ENCODE measurements around the gene TICRR.

The TICRR gene

DNA sequence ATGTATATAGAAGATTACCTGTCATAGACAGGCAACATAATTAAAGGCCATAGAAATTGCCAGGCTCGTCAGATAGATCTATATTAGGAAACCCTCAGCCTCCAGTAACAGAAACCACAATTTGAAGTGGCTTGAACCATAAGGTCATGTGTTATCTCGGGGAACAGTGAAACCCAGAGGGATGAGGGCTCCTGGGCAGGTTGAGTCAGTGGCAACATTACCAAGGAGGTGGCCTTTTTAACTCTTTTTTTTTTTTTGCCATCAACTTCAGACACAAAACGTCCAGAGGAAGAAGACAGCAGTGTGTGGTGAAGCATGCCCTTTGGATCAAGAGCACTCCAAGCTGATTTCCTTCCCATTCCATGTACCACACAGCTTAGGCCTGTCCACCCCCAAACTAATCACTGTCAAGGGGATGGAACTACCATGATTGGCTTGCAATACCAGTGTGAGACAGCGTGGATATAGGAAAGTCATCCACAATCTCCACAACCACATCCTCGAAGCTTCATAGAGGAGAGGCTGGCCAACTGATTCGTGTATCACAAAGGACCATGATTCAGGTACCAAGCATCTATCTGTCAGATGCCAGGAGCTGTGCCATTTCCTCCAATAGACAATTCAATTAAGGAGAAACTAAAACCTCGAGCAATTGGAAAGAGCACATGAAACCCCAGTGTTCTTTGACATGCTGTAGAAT, 81.0 kb downstream of the TICRR start:
- DNase-seq: no peak

GRCh38 chr15:89657686-89658200, 82.5 kb downstream of the TICRR start:
- no peak for DNase-seq

DNA sequence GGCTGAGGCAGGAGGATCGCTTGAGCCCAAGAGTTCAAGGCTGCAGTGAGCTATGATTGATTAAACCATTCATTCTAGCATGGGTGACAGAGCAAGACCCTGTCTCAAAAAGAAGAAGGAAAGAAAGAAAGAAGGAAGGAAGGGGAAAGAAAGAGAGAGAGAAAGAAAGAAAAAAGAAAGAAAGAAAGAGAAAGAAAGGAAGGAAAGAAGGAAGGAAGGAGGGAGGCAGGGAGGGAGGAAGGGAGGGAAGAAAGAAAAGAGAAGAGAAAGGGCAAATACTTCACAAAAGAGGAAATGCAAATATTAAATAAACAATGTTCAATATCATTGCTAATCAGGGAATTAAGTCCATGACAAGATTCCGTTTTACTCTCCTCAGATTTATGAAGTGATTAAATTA, 84.0 kb downstream of the TICRR start:
- DNase-seq: no peak

DNA sequence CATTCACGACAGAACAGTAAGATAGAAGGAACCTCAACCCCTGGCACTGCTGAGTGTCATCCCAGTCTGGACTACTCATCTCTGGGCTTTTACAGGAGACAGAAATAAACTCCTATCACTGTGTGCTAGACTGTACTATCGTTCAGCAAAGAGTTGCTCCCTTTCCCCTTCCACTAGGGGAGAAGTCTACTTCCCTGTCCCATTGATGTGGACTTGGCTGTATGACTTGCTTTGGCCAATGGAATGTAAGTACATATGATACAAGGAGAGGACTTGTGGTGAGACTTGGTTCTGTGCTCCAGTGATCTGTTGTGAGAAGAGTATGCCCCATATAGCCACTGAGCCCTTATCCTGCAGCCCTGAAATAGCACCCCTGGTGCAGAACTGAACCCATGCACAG, 85.3 kb downstream of the TICRR start:
- DNase-seq: no peak

DNA sequence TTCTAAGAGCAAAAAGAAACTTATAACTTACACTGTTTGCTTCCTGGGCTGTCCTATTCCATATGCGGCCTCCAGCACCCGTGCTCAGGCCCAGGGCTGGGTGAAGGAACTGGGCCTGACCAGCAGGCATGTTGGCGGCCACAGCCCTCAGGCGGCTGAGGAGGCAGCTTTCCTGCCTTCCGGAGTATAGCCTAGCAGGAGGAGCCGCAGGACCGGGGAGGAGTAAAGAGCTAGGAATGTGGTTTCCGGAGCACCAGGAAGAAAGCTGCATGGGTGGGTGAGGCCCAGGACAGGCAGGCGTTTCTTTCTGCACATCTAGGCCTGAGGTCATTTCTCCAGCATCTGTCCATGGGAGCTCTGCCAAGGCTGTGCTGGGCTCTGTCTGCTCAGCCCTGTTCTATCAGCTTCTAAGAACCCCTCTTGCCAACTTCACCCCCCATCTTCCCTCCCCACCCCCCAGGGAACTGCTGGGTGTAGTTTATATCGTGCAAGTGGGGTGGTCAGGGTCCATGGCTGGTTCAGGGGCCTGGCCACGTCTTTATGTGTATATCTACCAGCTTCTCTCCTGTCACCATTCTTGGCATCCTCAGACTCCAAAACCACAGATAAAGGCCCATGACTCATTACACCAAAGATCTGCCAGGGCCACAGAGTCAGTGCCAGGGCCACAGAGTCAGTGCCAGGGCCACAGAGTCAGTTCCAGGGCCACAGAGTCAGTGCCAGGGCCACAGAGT, 87.8 kb downstream of the TICRR start:
- DNase-seq: no peak

GRCh38 chr15:89664441-89665350, 89.4 kb downstream of the TICRR start:
- no peak for DNase-seq

- DNase-seq: peak; percentile 38
Measured at GRCh38 chr15:89665449-89666181, 90.3 kb downstream of the TICRR start.

GRCh38 chr15:89666184-89666857, 91.1 kb downstream of the TICRR start:
- no peak for DNase-seq

GRCh38 chr15:89666858-89667705, 91.8 kb downstream of the TICRR start:
- no peak for DNase-seq

DNA sequence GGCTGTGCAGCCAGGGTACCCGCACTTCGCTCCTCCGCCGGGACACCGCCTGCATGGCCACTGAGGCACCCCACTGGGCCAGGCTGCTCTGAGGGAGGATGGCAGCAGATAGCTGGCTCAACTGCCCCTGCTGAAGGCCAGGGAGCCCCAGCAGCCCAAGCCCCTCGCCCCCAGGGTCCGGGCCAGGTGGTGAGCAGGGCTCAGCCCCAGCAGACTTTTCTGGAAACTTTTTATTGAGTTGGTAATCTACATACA, 92.4 kb downstream of the TICRR start:
- DNase-seq: no peak

- no peak for DNase-seq
Measured at GRCh38 chr15:89668171-89668570, 92.9 kb downstream of the TICRR start.

- no peak for DNase-seq
Measured at GRCh38 chr15:89669309-89669865, 94.1 kb downstream of the TICRR start.

DNA sequence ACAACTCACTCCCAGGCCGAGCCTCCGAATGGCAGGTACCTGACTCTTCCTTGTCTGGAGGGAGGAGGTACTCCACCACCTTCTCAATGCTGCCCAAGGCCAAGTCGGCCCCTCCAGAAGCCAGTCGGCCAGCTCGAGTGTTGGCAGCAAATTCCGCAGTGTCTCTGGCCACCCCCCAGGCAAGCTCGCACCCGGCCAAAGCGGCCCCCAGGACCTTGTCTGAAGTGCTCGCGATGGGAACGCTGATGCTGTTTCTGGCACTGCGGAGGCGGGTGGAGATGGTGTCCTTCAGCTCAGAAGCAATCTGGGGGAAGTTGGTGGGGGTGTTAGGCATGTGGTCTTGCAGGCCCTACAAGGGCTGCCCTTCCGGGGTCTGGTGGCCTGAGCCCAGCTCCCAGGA, 94.7 kb downstream of the TICRR start:
- DNase-seq: no peak

DNA sequence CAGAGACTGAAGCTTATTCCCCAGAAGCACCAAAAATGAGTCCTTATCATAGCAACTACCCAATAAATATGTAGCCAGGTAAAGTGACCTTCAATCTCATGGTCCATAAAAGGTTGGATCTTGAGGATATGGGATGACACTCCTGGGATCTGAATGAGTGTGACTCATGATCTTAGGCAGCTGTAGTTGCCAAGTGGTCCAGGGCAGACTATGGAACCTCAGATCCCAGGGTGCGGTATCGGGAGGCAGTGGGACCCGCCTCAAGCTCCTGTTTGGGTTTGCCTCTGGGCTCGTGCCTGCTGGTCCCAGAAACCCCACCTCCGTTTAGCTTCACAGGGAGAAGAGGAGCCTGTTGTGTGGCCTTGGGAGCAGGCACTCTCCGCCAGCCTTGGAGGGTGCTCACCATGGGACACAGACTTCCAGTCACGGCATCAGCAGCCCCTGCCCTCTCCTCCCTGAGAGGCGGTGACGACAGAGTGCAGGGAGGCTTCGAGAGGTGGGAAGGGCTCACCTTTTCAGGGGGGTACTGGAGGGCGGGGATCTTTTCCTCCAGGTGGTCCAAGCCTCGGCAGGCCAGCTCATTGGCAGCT, 95.8 kb downstream of the TICRR start:
- no peak for DNase-seq

DNA sequence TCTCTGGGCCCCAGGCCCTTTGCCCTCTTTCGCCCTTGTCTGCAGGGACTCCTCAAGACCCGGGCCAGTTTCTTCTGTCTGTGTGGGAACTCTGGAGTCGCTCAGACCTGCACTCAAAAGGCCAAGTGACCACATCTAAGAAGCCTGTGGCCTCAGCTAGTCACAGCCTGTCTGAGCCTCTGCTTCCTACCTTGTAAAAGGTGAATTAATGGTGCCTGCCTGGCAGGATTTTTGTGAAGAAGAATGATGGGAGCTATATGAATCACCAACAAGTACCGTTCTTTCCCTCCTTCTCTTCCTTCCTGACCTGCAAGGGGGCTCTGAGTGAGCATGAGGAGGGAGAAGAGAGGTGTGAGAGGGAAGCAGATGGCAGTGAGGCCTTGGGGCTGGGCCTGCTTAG, 96.4 kb downstream of the TICRR start:
- no peak for DNase-seq

- no peak for DNase-seq
Measured at GRCh38 chr15:89672221-89673164, 97.2 kb downstream of the TICRR start.

- peak; percentile 79 for DNase-seq
Measured at GRCh38 chr15:89673165-89673512, 97.9 kb downstream of the TICRR start.

DNA sequence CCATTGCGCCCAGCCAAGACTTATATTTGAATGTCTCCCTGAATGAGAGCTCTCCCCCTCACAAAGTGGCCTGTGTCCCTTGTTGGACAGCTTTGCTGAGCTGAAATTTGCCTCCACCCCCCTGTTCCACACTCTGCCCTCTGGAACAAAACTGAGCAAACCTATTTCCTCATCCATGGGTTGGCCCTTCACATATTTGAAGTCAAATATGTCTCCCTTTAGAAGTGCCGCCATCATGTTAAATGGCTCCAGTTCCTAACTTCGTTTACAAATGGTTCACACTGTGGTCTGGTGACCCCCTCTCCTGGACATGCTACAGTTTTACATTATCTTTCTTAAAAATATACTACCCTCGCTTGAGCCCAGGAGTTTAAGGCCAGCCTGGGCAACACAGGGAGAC, 99.3 kb downstream of the TICRR start:
- no peak for DNase-seq

DNA sequence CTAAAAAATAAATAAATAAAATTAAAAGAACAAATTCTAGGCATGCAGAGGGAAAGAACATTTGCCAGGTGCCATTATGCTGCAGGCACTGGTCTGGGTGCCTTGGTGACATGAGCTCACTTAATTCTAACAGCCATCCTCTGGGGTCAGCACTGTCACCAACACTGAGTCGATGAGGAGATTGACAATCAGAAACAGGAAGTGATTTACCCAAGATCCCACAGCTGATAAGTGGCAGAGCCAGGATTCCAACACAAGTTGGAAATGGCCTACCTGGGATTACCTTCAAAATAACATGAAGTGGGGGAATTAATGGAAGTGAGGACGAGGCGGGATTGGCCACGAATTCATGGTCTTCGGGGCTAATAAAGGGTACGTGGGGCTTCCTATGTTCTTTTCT, 100.3 kb downstream of the TICRR start:
- DNase-seq: no peak

- no peak for DNase-seq
Measured at GRCh38 chr15:89677381-89677780, 102.1 kb downstream of the TICRR start.
